SK-N-SH (cell line): ENCODE results near the gene CALD1. TPM values are rescaled to one million over a fixed set of nuclear protein-coding genes. Genes with fewer than 3 reads are reported as not detected.

Source experiments
- CTCF ChIA-PET: fragments of 300-600, 350-600 bp; formaldehyde crosslinking; extraction: SDS; loops from one replicate; lab custom pipeline; 2021; lab: Yijun Ruan, JAX
- POLR2A ChIA-PET: fragments of 350-600 bp; sonication (Branson Sonifier 250); formaldehyde crosslinking; extraction: SDS; loops from one replicate; lab custom pipeline; 2020; ENCODE audit warnings: antibody characterized with exemption, inconsistent platforms; lab: Yijun Ruan, JAX
- DNase-seq: peaks from one replicate; pipeline ENCODE4 v3.0.0; 2012
- H2AFZ ChIP-seq: fragments of 200-600 bp; sonication (generic); 2 replicates; pipeline ENCODE4 v1.8.1; 2016; ENCODE audit warnings: antibody characterized with exemption, mild to moderate bottlenecking, low read depth
- H3F3A ChIP-seq: fragments of 200-600 bp; sonication (generic); replicated peaks from 2 replicates; pipeline ENCODE3; 2016; ENCODE audit warnings: antibody characterized with exemption, mild to moderate bottlenecking; ENCODE audit not compliant: insufficient read depth
- H3K27ac ChIP-seq, 2 experiments: fragments of 200-500 bp in 1 of 2; fragments of 200-600 bp in 1 of 2; sonication (Bioruptor generic) in 1 of 2; sonication (generic), shearing (Covaris generic) in 1 of 2; 2 replicates each; pipeline versions ENCODE4 v1.5.1 to v1.6.1; 2014 to 2016; ENCODE audit warnings: low read depth in 2 of 2, inconsistent platforms in 1 of 2, low read length in 1 of 2, mild to moderate bottlenecking in 1 of 2, mixed read lengths in 1 of 2
- H3K27me3 ChIP-seq: fragments of 200-600 bp; sonication (generic), shearing (Covaris generic); 2 replicates; pipeline ENCODE4 v1.6.1; 2016; ENCODE audit warnings: mixed run types; ENCODE audit not compliant: insufficient read depth
- H3K36me3 ChIP-seq, 2 experiments: fragments of 200-500 bp in 1 of 2; fragments of 200-600 bp in 1 of 2; sonication (Bioruptor generic) in 1 of 2; sonication (generic) in 1 of 2; replicated peaks in 1 of 2; 2 replicates each; pipeline versions ENCODE3 to v1.5.1; 2014 to 2016; ENCODE audit warnings: low read length in 1 of 2, mild to moderate bottlenecking in 1 of 2; ENCODE audit not compliant: insufficient read depth in 2 of 2, control insufficient read depth in 1 of 2
- H3K4me1 ChIP-seq, 2 experiments: fragments of 200-500 bp in 1 of 2; fragments of 200-600 bp in 1 of 2; sonication (Bioruptor generic) in 1 of 2; sonication (generic), shearing (Covaris generic) in 1 of 2; 2 replicates each; pipeline versions ENCODE4 v1.5.1 to v1.6.1; 2014 to 2016; ENCODE audit warnings: low read depth in 1 of 2, low read length in 1 of 2, mixed run types in 1 of 2; ENCODE audit not compliant: insufficient read depth in 2 of 2, control insufficient read depth in 1 of 2
- H3K4me2 ChIP-seq: fragments of 200-600 bp; sonication (generic), shearing (Covaris generic); 2 replicates; pipeline ENCODE4 v1.6.1; 2017; ENCODE audit warnings: mixed run types
- H3K4me3 ChIP-seq, 2 experiments: fragments of 200-500 bp in 1 of 2; fragments of 200-600 bp in 1 of 2; sonication (Bioruptor generic) in 1 of 2; sonication (generic), shearing (Covaris generic) in 1 of 2; 2 replicates each; pipeline versions ENCODE4 v1.5.1 to v1.8.1; 2014 to 2016; ENCODE audit warnings: low read depth in 2 of 2, inconsistent platforms in 1 of 2, low read length in 1 of 2, mild to moderate bottlenecking in 1 of 2, mixed read lengths in 1 of 2, moderate library complexity in 1 of 2
- H3K79me2 ChIP-seq: fragments of 200-600 bp; sonication (generic); 2 replicates; pipeline ENCODE4 v1.8.1; 2017; ENCODE audit warnings: mild to moderate bottlenecking; ENCODE audit not compliant: insufficient read depth
- H3K9ac ChIP-seq: fragments of 200-600 bp; sonication (generic); 2 replicates; pipeline ENCODE4 v1.6.1; 2017; ENCODE audit warnings: mixed run types
- H3K9me2 ChIP-seq: fragments of 200-600 bp; sonication (generic); 2 replicates; pipeline ENCODE4 v1.6.1; 2017; ENCODE audit warnings: mixed run types
- H3K9me3 ChIP-seq: fragments of 200-600 bp; sonication (generic); 2 replicates; pipeline ENCODE4 v1.6.1; 2017; ENCODE audit warnings: mixed run types, mild to moderate bottlenecking, moderate library complexity
- H4K20me1 ChIP-seq: fragments of 200-600 bp; sonication (generic); 2 replicates; pipeline ENCODE4 v1.6.1; 2017; ENCODE audit warnings: mild to moderate bottlenecking, mixed run types; ENCODE audit not compliant: insufficient read depth
- CHD2 ChIP-seq: fragments of 150-350 bp; IDR thresholded peaks from 2 replicates; pipeline ENCODE4 v1.6.1; 2018; ENCODE audit warnings: low read length; ENCODE audit not compliant: partially characterized antibody
- ELF1 ChIP-seq: IDR thresholded peaks from 2 replicates; pipeline ENCODE4 v1.4.0; 2012
- EZH2phosphoT487 ChIP-seq: fragments of 200-600 bp; sonication (generic); IDR thresholded peaks from 2 replicates; pipeline ENCODE4 v1.6.1; 2017; ENCODE audit warnings: low read depth, mixed run types, mild to moderate bottlenecking, antibody characterized with exemption, moderate library complexity, borderline replicate concordance
- FOXM1 ChIP-seq: IDR thresholded peaks from 2 replicates; pipeline ENCODE4 v1.4.0; 2012; ENCODE audit warnings: low read depth, mild to moderate bottlenecking
- GATA2 ChIP-seq: sonication (generic); formaldehyde crosslinking; IDR thresholded peaks from 2 replicates; pipeline ENCODE4 v1.5.0; 2020; ENCODE audit warnings: mild to moderate bottlenecking, missing genetic modification reagents
- IRF3 ChIP-seq: fragments of 150-350 bp; IDR thresholded peaks from 2 replicates; pipeline ENCODE4 v1.6.1; 2016; ENCODE audit warnings: mild to moderate bottlenecking, low read depth, low read length
- MXI1 ChIP-seq: IDR thresholded peaks from 2 replicates; pipeline ENCODE4 v1.6.1; 2012; ENCODE audit warnings: mild to moderate bottlenecking, low read depth, low read length, improper control_type of control experiment
- NRF1 ChIP-seq: IDR thresholded peaks from 2 replicates; pipeline ENCODE4 v1.6.1; 2012; ENCODE audit warnings: low read depth, mild to moderate bottlenecking, low read length
- PBX3 ChIP-seq: IDR thresholded peaks from 2 replicates; pipeline ENCODE4; 2012
- POLR2AphosphoS5 ChIP-seq: IDR thresholded peaks from 2 replicates; pipeline ENCODE4 v1.6.1; 2012; ENCODE audit warnings: low read depth, low read length
- RCOR1 ChIP-seq: fragments of 150-350 bp; IDR thresholded peaks from 2 replicates; pipeline ENCODE4 v1.6.1; 2017; ENCODE audit warnings: antibody characterized with exemption, low read length
- REST ChIP-seq: IDR thresholded peaks from 2 replicates; pipeline ENCODE4 v1.6.1; 2012; ENCODE audit warnings: mild to moderate bottlenecking, low read depth, low read length, moderate library complexity
- RXRA ChIP-seq: IDR thresholded peaks from 2 replicates; pipeline ENCODE4 v1.4.0; 2012; ENCODE audit warnings: low read depth, mild to moderate bottlenecking, borderline replicate concordance
- SMC3 ChIP-seq: IDR thresholded peaks from 2 replicates; pipeline ENCODE4 v1.6.1; 2012; ENCODE audit warnings: low read depth, low read length, improper control_type of control experiment
- TEAD4 ChIP-seq: IDR thresholded peaks from 2 replicates; pipeline ENCODE4 v1.4.0; 2012; ENCODE audit warnings: mild to moderate bottlenecking, borderline replicate concordance; ENCODE audit not compliant: insufficient read depth
- WGBS: methylation state at CpG from one replicate; pipeline ENCODE4 v1.1.6; 2017; ENCODE audit warnings: low lambda C conversion rate; 5-methylcytosine and 5-hydroxymethylcytosine counted together
- polyA plus RNA-seq, 3 experiments: library from polyadenylated mRNA; depleted of rRNA; stranded (reverse); fragments of >200 nt; gene quantifications; 2 replicates each; pipeline ENCODE4 v1.2.3, GENCODE V29; 2012
- TF ChIP-seq, protein P1 (sequence below): IDR thresholded peaks from 2 replicates; pipeline ENCODE4 v1.4.0; 2012; ENCODE audit warnings: low read depth, borderline replicate concordance

CALD1 gene
- polyA plus RNA-seq, 1 of the 3 experiments (the other 2 are of a cell fraction): 299 TPM

DNA sequence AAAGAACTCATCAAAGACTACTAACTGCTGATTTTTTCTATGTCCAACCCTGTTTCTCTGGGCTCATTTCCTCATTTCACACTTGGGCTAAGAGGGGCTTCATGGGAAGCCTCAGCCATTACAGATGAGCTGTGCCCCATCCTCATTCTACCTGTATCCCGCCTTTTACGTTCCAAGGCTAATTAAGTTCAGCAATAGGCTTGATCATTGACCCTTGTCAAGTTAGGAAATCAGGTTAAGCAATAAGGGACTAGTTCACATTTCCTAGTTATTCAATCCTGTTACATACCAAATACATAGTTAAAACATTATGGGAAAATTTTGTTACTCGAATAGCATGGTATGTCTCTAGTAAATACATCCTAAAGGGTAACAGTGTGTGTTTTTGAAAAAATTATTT is 177.6 kb downstream of the CALD1 start:
- Histone ChIP-seq H2AFZ (no peak overlapping the region), H3K79me2 (peaks cover 10% of the 10 kb centered on the region; the same call in 1 of the 2 replicates), H3K27me3 (no peaks in the 10 kb centered on the region), H3K9me2 (no peaks in the 10 kb centered on the region), H3K9ac (no peak overlapping the region), H3F3A (peaks cover 34% of the 10 kb centered on the region), H3K4me1 (no peaks in the 10 kb centered on the region), H3K36me3 (peaks cover 79 to 97% of the 10 kb centered on the region in 2 experiments), H3K4me2 (no peak overlapping the region), H3K9me3 (no peaks in the 10 kb centered on the region), H4K20me1 (no peaks in the 10 kb centered on the region), H3K27ac (no peak overlapping the region), H3K4me3 (no peak overlapping the region)
- WGBS: 96% methylated on average over 3 of the region's 3 CpGs
- no peak for DNase-seq
- ChIA-PET CTCF (no interaction called here), POLR2A (no interaction called here)
- no peak for TF ChIP-seq NRF1
- TF ChIP-seq ELF1: no peak
- TF ChIP-seq, protein P1, sequence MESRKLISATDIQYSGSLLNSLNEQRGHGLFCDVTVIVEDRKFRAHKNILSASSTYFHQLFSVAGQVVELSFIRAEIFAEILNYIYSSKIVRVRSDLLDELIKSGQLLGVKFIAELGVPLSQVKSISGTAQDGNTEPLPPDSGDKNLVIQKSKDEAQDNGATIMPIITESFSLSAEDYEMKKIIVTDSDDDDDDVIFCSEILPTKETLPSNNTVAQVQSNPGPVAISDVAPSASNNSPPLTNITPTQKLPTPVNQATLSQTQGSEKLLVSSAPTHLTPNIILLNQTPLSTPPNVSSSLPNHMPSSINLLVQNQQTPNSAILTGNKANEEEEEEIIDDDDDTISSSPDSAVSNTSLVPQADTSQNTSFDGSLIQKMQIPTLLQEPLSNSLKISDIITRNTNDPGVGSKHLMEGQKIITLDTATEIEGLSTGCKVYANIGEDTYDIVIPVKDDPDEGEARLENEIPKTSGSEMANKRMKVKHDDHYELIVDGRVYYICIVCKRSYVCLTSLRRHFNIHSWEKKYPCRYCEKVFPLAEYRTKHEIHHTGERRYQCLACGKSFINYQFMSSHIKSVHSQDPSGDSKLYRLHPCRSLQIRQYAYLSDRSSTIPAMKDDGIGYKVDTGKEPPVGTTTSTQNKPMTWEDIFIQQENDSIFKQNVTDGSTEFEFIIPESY: no peak
- no peak for TF ChIP-seq CHD2
- TF ChIP-seq EZH2phosphoT487: no peak
- TF ChIP-seq IRF3: no peak
- TF ChIP-seq REST: no peak
- TF ChIP-seq GATA2 (CRISPR knock-in tag): no peak
- TF ChIP-seq TEAD4: no peak
- no peak for TF ChIP-seq PBX3
- TF ChIP-seq RXRA: no peak
- TF ChIP-seq RCOR1: no peak
- no peak for TF ChIP-seq MXI1
- TF ChIP-seq FOXM1: no peak
- TF ChIP-seq SMC3: no peak
- no peak for TF ChIP-seq POLR2AphosphoS5
